IPS DF 19.7 (cell line): Measurements from ENCODE around the gene NR6A1.

Experiments
- DNase-seq: peaks from one replicate; pipeline ENCODE4 v3.0.0-alpha.2; 2013; ENCODE audit warnings: low read depth, low spot score

NR6A1 gene

GRCh38 chr9:124688238-124688904, 82.7 kb downstream of the NR6A1 start:
- no peak for DNase-seq

- DNase-seq: no peak
These were observed 84.2 kb downstream of the NR6A1 start for GRCh38 chr9:124686918-124687317.

GRCh38 chr9:124685217-124685616, 85.9 kb downstream of the NR6A1 start:
- DNase-seq: no peak

- no peak for DNase-seq
These were observed 86.9 kb downstream of the NR6A1 start for GRCh38 chr9:124684169-124684568.

GRCh38 chr9:124683043-124683442, 88.1 kb downstream of the NR6A1 start:
- DNase-seq: no peak

GRCh38 chr9:124680714-124681390, 90.3 kb downstream of the NR6A1 start:
- no peak for DNase-seq

GRCh38 chr9:124680049-124680448, 91.1 kb downstream of the NR6A1 start:
- no peak for DNase-seq

- DNase-seq: no peak
These were observed 95.0 kb downstream of the NR6A1 start for GRCh38 chr9:124676159-124676551.

- DNase-seq: no peak
These were observed 95.6 kb downstream of the NR6A1 start for GRCh38 chr9:124675261-124676158.

- DNase-seq: no peak
These were observed 96.5 kb downstream of the NR6A1 start for GRCh38 chr9:124674651-124675050.

GRCh38 chr9:124673063-124673462, 98.0 kb downstream of the NR6A1 start:
- DNase-seq: no peak

GRCh38 chr9:124671861-124672260, 99.2 kb downstream of the NR6A1 start:
- DNase-seq: no peak

- DNase-seq: no peak
These were observed 104.5 kb downstream of the NR6A1 start for GRCh38 chr9:124666642-124667041.

- no peak for DNase-seq
These were observed 105.6 kb downstream of the NR6A1 start for GRCh38 chr9:124665391-124666058.

- no peak for DNase-seq
These were observed 107.0 kb downstream of the NR6A1 start for GRCh38 chr9:124664143-124664542.

- DNase-seq: no peak
These were observed 107.8 kb downstream of the NR6A1 start for GRCh38 chr9:124663046-124663961.

- no peak for DNase-seq
These were observed 108.5 kb downstream of the NR6A1 start for GRCh38 chr9:124662561-124662960.

- DNase-seq: no peak
These were observed 109.8 kb downstream of the NR6A1 start for GRCh38 chr9:124661271-124661670.

GRCh38 chr9:124660341-124660801, 110.7 kb downstream of the NR6A1 start:
- no peak for DNase-seq

- no peak for DNase-seq
These were observed 111.9 kb downstream of the NR6A1 start for GRCh38 chr9:124659099-124659659.
